Fibroblast of pulmonary artery (primary cell): ENCODE results near the gene FASN.

Source experiments
- DNase-seq: peaks from one replicate; pipeline ENCODE4 v3.0.0-alpha.2; 2010; ENCODE audit warnings: low read depth
- H3K4me3 ChIP-seq: replicated peaks from 2 replicates; pipeline ENCODE4 v1.5.1; 2011; ENCODE audit warnings: low read depth, mild to moderate bottlenecking, control low read depth, low read length, moderate library complexity
- CTCF ChIP-seq: IDR thresholded peaks from 2 replicates; pipeline ENCODE4 v1.5.1; 2011; ENCODE audit warnings: mild to moderate bottlenecking, control low read depth, low read length, inconsistent platforms; ENCODE audit errors: missing control alignments

The FASN gene

GRCh38 chr17:82034371-82035011 lies 63.5 kb downstream of the FASN start:
- no peak for DNase-seq
- TF ChIP-seq CTCF = no peak
- no peak overlapping the region for H3K4me3 ChIP-seq

DNA sequence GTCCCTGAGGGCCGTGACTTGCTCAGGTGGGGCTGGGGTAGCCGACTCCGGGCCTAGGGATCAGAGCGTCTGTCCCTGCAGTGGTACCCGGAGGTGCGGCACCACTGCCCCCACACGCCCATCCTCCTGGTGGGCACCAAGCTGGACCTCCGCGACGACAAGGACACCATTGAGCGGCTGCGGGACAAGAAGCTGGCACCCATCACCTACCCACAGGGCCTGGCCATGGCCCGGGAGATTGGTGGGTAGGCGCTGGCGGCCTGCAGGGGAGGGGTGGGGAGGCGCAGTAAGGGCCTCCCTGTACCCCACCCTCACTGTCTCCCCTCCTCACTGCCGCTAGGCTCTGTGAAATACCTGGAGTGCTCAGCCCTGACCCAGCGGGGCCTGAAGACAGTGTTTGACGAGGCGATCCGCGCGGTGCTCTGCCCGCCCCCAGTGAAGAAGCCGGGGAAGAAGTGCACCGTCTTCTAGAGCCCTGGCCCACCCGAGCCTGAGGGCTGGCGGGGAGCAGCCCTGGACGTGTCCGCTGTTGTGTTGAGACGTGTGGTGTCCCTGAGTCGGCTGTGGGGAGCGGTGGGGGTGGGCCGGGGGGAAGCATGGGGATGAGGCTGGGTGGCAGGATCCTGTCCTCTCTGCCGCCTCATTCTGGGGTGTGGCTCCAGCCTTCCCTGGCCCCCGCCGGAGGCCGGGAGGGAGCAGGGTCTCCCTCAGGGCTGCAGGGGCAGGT lies 64.5 kb downstream of the FASN start:
- no peak for DNase-seq
- no peak overlapping the region for H3K4me3 ChIP-seq
- TF ChIP-seq CTCF = no peak

GRCh38 chr17:82031885-82032627 lies 66.0 kb downstream of the FASN start:
- H3K4me3 ChIP-seq = peak overlapping the region; percentile 50
- no peak for TF ChIP-seq CTCF
- DNase-seq = no peak

DNA sequence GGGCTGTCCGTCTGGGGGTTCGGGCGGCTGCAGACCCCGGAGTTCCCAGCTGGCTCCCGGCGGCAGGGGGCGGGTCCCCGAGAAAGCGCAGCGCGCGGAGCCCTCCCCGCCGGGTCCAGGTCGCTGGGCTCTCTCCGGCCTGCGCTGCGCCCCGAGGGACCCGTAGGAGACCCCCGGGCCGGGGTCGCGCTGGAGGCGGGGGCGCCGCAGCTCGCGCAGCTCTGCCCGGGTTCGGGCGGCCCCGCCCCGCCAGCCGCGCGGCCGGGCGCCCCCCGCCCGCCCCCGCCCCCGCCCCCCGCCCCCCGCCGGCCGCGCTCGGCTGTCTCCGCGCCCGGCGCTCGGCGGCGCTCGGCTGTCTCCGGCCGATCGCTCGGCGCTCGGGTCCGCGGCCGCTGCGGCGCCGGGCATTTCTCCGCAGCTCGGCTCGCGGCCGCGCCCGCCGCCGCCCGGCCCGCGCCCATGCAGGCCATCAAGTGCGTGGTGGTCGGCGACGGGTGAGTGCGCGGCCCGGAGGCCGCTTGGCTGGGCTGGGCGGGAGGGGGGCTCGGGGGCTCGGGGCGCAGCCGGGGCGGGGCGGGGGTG lies 66.6 kb downstream of the FASN start, which contains the start of gene RAC3:
RAC3 (plus strand) TSS at position 376 of the 582 bp plus-strand sequence; CDS start at position 460, 84 bp downstream.
- peak within 1 kb of the TSS; percentile 53 for H3K4me3 ChIP-seq

GRCh38 chr17:82030470-82031302 lies 67.3 kb downstream of the FASN start:
- peak; percentile 71 for TF ChIP-seq CTCF
- peak overlapping the region; percentile 53 for H3K4me3 ChIP-seq
- peak; percentile 89 for DNase-seq

More for the DNA sequence above, 66.6 kb downstream of the FASN start, which contains the start of gene RAC3:
- TF ChIP-seq CTCF = no peak
- DNase-seq = peak; percentile 29

DNA sequence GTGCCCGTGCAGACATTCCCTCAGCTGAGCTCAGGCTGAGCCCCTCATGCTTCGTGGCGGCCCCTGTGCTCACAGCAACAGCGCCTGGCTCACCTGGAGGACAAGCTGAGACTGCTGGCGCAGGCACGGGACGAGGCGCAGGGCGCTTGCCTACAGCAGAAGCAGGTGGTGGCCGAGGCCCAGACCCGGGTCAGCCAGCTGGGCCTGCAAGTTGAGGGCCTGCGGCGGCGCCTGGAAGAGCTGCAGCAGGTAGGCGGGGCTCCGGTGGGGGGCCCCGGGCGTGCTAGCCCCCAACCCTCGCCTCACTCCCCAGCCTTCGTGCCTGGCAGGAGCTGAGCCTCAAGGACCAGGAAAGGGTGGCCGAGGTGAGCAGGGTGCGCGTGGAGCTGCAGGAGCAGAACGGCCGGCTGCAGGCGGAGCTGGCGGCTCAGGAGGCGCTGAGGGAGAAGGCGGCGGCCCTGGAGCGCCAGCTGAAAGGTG lies 68.0 kb downstream of the FASN start:
- H3K4me3 ChIP-seq = no peak overlapping the region
- no peak for TF ChIP-seq CTCF
- DNase-seq = no peak
